Esophagus (tissue), 2 donors: ENCODE data around the gene TELO2. TPM values are rescaled to one million over a fixed set of nuclear protein-coding genes. Genes with fewer than 3 reads are reported as not detected.
"Not testable (repeated sequence)": the region's sequence is repeated elsewhere in the genome, so short reads cannot be mapped to it uniquely, and the experiment has no call there.

Source experiments
- H3K27ac ChIP-seq, 2 donors: one replicate each; pipeline ENCODE4 v1.5.1; 2013; ENCODE audit warnings: low read depth in 2 of 2, mild to moderate bottlenecking in 2 of 2, inconsistent platforms in 1 of 2, low read length in 1 of 2, moderate library complexity in 1 of 2
- H3K27me3 ChIP-seq, 2 donors: one replicate each; pipeline ENCODE4 v1.6.1; 2013; ENCODE audit warnings: low read length in 2 of 2, control low read depth in 1 of 2, mild to moderate bottlenecking in 1 of 2; ENCODE audit not compliant: insufficient read depth in 2 of 2, control insufficient read depth in 1 of 2
- H3K36me3 ChIP-seq, 2 donors: one replicate each; pipeline ENCODE4 v1.6.1; 2013; ENCODE audit warnings: low read length in 1 of 2; ENCODE audit not compliant: control insufficient read depth in 2 of 2, insufficient read depth in 2 of 2
- H3K4me1 ChIP-seq, 2 donors: one replicate each; pipeline ENCODE4 v1.6.1; 2013; ENCODE audit warnings: low read length in 1 of 2; ENCODE audit not compliant: control insufficient read depth in 2 of 2, insufficient read depth in 2 of 2
- H3K4me3 ChIP-seq, 2 donors: one replicate each; pipeline ENCODE4 v1.5.1; 2013; ENCODE audit warnings: low read length in 2 of 2, mild to moderate bottlenecking in 2 of 2, low read depth in 1 of 2, moderate library complexity in 1 of 2
- H3K9me3 ChIP-seq, 2 donors: one replicate each; pipeline ENCODE4 v1.6.1; 2013; ENCODE audit warnings: mild to moderate bottlenecking in 2 of 2, low read depth in 1 of 2, low read length in 1 of 2, moderate library complexity in 1 of 2; ENCODE audit not compliant: control insufficient read depth in 2 of 2, insufficient read depth in 1 of 2
- WGBS, 2 donors: extraction: QIAGEN DNeasy Blood & Tissue Kit; methylation state at CpG; one replicate each; pipeline ENCODE4 v1.1.7; 2013; 5-methylcytosine and 5-hydroxymethylcytosine counted together
- polyA plus RNA-seq, 2 donors: library from polyadenylated mRNA; stranded (reverse); fragments of 200-250 nt; gene quantifications; one replicate each; pipeline ENCODE4 v1.2.3, GENCODE V29; 2013
- donor health status: healthy with polysubstance abuse.
- donor health status: Bipolar disorder and iron deficiency.

The TELO2 gene
- polyA plus RNA-seq, 2 donors = 32.6 to 60.8 TPM

- H3K36me3 ChIP-seq = no peaks in the 10 kb centered on the region
- WGBS, 2 donors = 0 to 1% methylated on average over 89 to 99 of the region's 99 CpGs
- H3K27me3 ChIP-seq = no peaks in the 10 kb centered on the region
- H3K4me3 ChIP-seq = peak within 1 kb of the TSS; percentile 84 to 95
- peak within 1 kb of the TSS; percentile 76 to 84 for H3K27ac ChIP-seq
- H3K9me3 ChIP-seq = no peaks in the 10 kb centered on the region
- H3K4me1 ChIP-seq = peaks cover 0 to 11% of the 10 kb centered on the region in 2 donors
Measured at GRCh38 chr16:1474796-1475551, 18.2 kb upstream of the TELO2 start, which contains the start of gene CLCN7. Gene CLCN7, minus strand, starts transcription at chr16:1475028. Its CDS starts 54 bp downstream, at chr16:1474974.

DNA sequence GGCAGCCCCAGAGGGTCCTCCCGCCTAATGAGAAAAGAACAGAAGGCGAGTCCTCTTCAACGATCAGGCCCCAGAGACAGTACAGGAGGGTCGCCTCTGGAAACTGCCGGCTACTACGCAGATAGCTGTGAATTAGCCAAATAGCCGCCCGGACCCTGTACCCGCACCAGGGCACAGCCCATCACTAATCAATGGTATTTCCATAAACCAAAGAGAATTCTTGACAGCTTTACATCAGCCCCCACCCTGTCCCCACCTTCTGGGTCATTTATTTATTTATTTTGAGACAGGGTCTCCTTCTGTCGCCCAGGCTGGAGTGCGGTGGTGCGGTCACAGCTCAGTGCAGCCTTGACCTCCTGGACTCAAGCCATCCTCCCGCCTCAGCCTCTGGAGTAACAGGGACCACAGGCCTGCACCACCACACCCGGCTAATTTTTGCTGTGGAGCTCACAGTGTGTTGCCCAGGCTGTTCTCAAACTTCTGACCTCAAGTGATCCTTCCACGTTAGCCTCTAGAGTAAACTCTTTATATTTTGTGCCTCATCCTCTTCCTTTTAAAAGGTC lies 17.5 kb upstream of the TELO2 start:
- Histone ChIP-seq H3K36me3 (no peaks in the 10 kb centered on the region), H3K4me1 (peaks cover 0 to 9% of the 10 kb centered on the region in 2 donors), H3K9me3 (no peaks in the 10 kb centered on the region), H3K27me3 (no peaks in the 10 kb centered on the region), H3K4me3 (peak overlapping the region; percentile 84 to 95), H3K27ac (peak overlapping the region; percentile 76 to 84)
- WGBS, 2 donors = 65% methylated on average over 15 of the region's 15 CpGs

GRCh38 chr16:1477033-1477432 lies 16.1 kb upstream of the TELO2 start:
- Histone ChIP-seq H3K9me3 (no peaks in the 10 kb centered on the region), H3K4me3 (no peak overlapping the region), H3K4me1 (peaks cover 0 to 5% of the 10 kb centered on the region in 2 donors), H3K36me3 (no peaks in the 10 kb centered on the region), H3K27ac (no peak overlapping the region), H3K27me3 (no peaks in the 10 kb centered on the region)
- 90 to 91% methylated on average over 10 of the region's 10 CpGs for WGBS, 2 donors

- not testable (repeated sequence) for H3K36me3 ChIP-seq, H3K4me3 ChIP-seq, H3K27ac ChIP-seq, H3K9me3 ChIP-seq, H3K4me1 ChIP-seq, H3K27me3 ChIP-seq
- WGBS, 2 donors = 96 to 98% methylated on average over 9 of the region's 9 CpGs
Measured at GRCh38 chr16:1478937-1479336, 14.2 kb upstream of the TELO2 start.

GRCh38 chr16:1481906-1482835 lies 11.0 kb upstream of the TELO2 start:
- H3K36me3 ChIP-seq = no peaks in the 10 kb centered on the region
- H3K4me3 ChIP-seq = no peak overlapping the region
- no peak overlapping the region for H3K27ac ChIP-seq
- H3K27me3 ChIP-seq = no peaks in the 10 kb centered on the region
- H3K9me3 ChIP-seq = no peaks in the 10 kb centered on the region
- peaks cover 0 to 2% of the 10 kb centered on the region in 2 donors for H3K4me1 ChIP-seq
- 74 to 77% methylated on average over 28 of the region's 28 CpGs for WGBS, 2 donors

DNA sequence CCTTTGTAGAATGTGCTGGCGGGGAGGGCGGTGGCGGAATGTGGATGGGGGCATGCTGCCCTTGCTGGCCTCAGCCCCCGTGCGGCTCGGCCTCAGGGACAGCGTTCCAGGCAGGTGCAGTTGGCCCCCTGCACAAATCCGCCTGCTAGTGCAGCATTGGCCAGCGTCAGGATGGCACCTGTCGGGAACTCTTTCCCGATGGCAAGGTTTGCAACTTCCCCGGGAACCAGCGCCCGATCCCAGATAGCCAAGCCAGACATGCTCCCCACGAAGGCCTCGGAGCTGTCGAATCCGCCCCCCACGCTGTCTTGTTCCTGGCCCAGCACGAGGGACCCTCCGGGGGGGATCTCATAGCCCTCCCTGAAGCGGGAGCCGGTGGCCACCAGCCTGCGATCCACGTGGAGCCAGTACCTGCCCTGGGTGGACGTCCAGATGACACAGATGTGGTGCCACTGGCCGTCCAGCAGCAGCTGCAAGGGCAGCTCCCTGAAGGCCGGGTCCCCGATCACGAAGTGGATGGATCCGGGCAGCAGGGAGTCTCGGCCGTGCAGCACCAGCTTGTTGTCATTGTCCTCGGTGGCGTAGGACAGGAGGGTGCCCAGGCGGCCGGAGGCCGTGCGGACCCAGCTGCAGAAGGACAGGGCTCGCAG lies 7.2 kb upstream of the TELO2 start:
- Histone ChIP-seq H3K9me3 (no peaks in the 10 kb centered on the region), H3K27me3 (no peaks in the 10 kb centered on the region), H3K27ac (no peak overlapping the region), H3K36me3 (no peaks in the 10 kb centered on the region), H3K4me1 (no peaks in the 10 kb centered on the region), H3K4me3 (no peak overlapping the region)
- 91 to 92% methylated on average over 39 to 40 of the region's 40 CpGs for WGBS, 2 donors

DNA sequence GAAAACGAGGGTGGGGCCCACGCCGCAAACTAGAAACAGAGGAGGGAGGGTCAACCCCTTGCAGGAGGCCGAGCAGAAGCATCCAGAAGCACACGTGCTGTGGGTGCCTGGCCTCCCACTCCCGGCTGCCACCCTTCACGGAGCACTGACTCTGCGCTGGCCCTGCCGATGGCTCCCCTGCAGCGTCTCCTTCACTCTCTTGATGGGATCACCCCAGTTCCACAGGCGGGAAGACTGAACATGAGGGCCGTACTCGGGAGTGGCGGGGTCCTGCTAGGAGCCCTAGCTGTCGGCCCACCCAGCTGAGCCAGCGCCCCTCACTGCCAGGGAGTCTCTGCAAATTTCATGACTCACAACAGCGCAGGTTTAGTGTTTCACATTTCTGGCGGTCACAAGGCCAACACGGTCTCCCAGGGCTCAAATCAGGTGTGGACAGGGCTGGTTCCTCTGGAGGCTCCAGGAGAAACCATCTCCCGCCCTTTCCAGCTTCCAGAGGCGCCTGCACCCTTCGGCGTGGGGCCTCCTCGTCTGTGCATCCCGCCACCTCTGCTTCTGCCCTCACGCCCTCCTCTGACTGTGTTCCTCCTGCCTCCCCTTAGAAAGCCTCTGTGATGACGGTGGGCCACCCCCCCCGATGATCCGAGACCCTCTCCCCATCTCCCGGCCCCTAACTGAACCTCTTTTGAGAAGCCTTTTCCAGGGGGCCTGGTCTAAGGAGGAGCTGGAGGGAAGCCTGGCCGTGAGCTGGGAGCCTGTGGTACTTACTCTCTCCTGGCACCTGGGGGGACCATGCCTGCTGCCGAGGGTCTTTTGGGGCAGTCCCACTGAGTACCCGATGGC lies 6.4 kb upstream of the TELO2 start:
- Histone ChIP-seq H3K36me3 (no peaks in the 10 kb centered on the region), H3K4me1 (no peaks in the 10 kb centered on the region), H3K27me3 (no peaks in the 10 kb centered on the region), H3K4me3 (no peak overlapping the region), H3K27ac (no peak overlapping the region), H3K9me3 (no peaks in the 10 kb centered on the region)
- 82% methylated on average over 33 of the region's 33 CpGs for WGBS, 2 donors

DNA sequence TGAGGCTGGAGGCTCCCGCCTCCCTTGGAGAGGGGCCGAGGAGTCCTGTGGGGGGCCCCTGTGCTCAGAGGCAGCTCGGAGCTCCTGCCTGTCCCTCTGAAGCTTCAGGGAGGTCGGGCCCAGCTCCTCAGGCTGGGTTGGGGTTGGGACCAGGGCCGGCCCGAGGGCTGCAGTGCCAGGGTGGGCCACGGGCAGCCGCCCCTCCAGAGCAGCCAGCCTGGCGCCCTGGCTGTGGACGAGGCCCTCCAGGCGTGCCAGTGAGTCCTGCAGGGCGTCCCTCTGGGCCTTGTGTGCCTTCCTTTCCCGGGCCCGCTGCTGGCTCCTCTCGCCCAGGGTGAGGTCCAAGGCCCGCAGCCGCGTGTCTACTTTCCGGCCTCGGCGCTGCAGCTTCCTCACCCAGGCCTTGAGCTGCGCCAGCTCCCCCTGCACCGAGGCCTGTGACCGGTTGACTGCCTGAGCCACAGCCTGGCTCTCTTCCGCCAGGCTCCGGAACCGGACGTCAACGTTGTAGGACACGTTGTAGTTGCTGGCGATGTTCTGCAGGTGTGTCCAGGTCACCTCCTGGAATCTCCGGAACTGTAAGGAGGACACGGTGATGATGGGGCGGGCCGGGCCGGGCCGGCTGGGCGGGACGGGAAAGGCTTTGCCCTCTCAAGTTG lies 5.6 kb upstream of the TELO2 start:
- H3K9me3 ChIP-seq = no peaks in the 10 kb centered on the region
- no peak overlapping the region for H3K4me3 ChIP-seq
- no peak overlapping the region for H3K27ac ChIP-seq
- 86 to 87% methylated on average over 38 to 39 of the region's 39 CpGs for WGBS, 2 donors
- H3K36me3 ChIP-seq = no peaks in the 10 kb centered on the region
- H3K4me1 ChIP-seq = peaks cover 0 to under 1% of the 10 kb centered on the region in 2 donors
- H3K27me3 ChIP-seq = no peaks in the 10 kb centered on the region
